ENCODE results near the gene SPACA7.

Gene SPACA7

GRCh38 chr13:112483299-112483698 is 107.1 kb downstream of the SPACA7 start:
- Histone ChIP-seq H3K27ac (ENCODE audit: low read length) (no peak overlapping the region), H3K9ac (ENCODE audit: low read length in 2 of 2) (no peak overlapping the region), H3K36me3 (ENCODE audit: control insufficient read depth in 2 of 2, insufficient read depth in 2 of 2, low read length in 2 of 2) (peaks cover 10 to 17% of the 10 kb centered on the region in 2 donors)

More at GRCh38 chr13:112483299-112483698, 107.1 kb downstream of the SPACA7 start:
- Histone ChIP-seq H3K4me1 (ENCODE audit: control insufficient read depth, insufficient read depth, low read length) (no peaks in the 10 kb centered on the region), H3K9me3 (ENCODE audit: control insufficient read depth in 2 of 2, low read length in 2 of 2) (peaks cover 0 to 8% of the 10 kb centered on the region in 2 donors), H3K4me3 (ENCODE audit: low read length in 2 of 2) (no peak overlapping the region), H3K27me3 (ENCODE audit: control insufficient read depth in 1 of 2, insufficient read depth in 2 of 2, low read length in 2 of 2) (no peaks in the 10 kb centered on the region)

All from stomach smooth muscle (tissue), 2 donors.